ENCODE measurements around the gene EIF4EBP2.
A peak's percentile ranks its signal among the peaks of the same experiment; 100 is the strongest.

Gene EIF4EBP2

GRCh38 chr10:70362328-70362727, 41.6 kb upstream of the EIF4EBP2 start:
- peak overlapping the region; percentile 14 for H3K27ac ChIP-seq
- no peak for TF ChIP-seq CTCF (conservative IDR thresholded peaks at IDR 0.05)

- no peak for TF ChIP-seq CTCF (conservative IDR thresholded peaks at IDR 0.05)
Measured at GRCh38 chr10:70363292-70363691, 40.7 kb upstream of the EIF4EBP2 start.

GRCh38 chr10:70363971-70364771, 39.8 kb upstream of the EIF4EBP2 start:
- TF ChIP-seq CTCF (conservative IDR thresholded peaks at IDR 0.05) = peak; percentile 90
- H3K27ac ChIP-seq = peak overlapping the region; percentile 56

More at GRCh38 chr10:70363292-70363691, 40.7 kb upstream of the EIF4EBP2 start:
- H3K27ac ChIP-seq = peak overlapping the region; percentile 56

GRCh38 chr10:70364772-70365091, 39.2 kb upstream of the EIF4EBP2 start:
- TF ChIP-seq CTCF (conservative IDR thresholded peaks at IDR 0.05) = peak; percentile 41
- H3K27ac ChIP-seq = no peak overlapping the region

GRCh38 chr10:70367195-70367796, 36.6 kb upstream of the EIF4EBP2 start:
- no peak overlapping the region for H3K27ac ChIP-seq
- no peak for TF ChIP-seq CTCF (conservative IDR thresholded peaks at IDR 0.05)

GRCh38 chr10:70368774-70369482, 35.0 kb upstream of the EIF4EBP2 start:
- no peak overlapping the region for H3K27ac ChIP-seq
- TF ChIP-seq CTCF (conservative IDR thresholded peaks at IDR 0.05) = no peak

- TF ChIP-seq CTCF (conservative IDR thresholded peaks at IDR 0.05) = no peak
- H3K27ac ChIP-seq = no peak overlapping the region
Measured at GRCh38 chr10:70369498-70370018, 34.4 kb upstream of the EIF4EBP2 start.
